NT2/D1 (cell line): ENCODE data around the gene TPK1.

Source experiments
- DNase-seq: peaks from one replicate; pipeline ENCODE4 v3.0.0-alpha.2; 2011; ENCODE audit warnings: low read depth, low spot score
- H3K27me3 ChIP-seq: 2 replicates; pipeline ENCODE4 v1.6.0; 2011; ENCODE audit warnings: mild to moderate bottlenecking; ENCODE audit not compliant: insufficient read length, insufficient read depth
- H3K36me3 ChIP-seq: 2 replicates; pipeline ENCODE4 v1.6.1; 2011; ENCODE audit warnings: mild to moderate bottlenecking, low read length, mixed read lengths; ENCODE audit not compliant: insufficient read depth, insufficient read length
- H3K4me1 ChIP-seq: 2 replicates; pipeline ENCODE4 v1.5.1; 2011; ENCODE audit not compliant: insufficient read depth, insufficient read length
- H3K4me3 ChIP-seq: 2 replicates; pipeline ENCODE4 v1.5.1; 2011; ENCODE audit warnings: low read depth; ENCODE audit not compliant: insufficient read length
- H3K9ac ChIP-seq: 2 replicates; pipeline ENCODE4 v1.6.0; 2011; ENCODE audit warnings: low read depth; ENCODE audit not compliant: insufficient read length
- H3K9me3 ChIP-seq: 2 replicates; pipeline ENCODE4 v1.5.1; 2011; ENCODE audit warnings: mild to moderate bottlenecking, low read length; ENCODE audit not compliant: insufficient read depth
- SUZ12 ChIP-seq: IDR thresholded peaks from 2 replicates; pipeline ENCODE4 v1.6.1; 2011; ENCODE audit not compliant: insufficient read length, insufficient read depth; ENCODE audit errors: extremely low read depth
- YY1 ChIP-seq: IDR thresholded peaks from 2 replicates; pipeline ENCODE4 v1.6.1; 2011; ENCODE audit not compliant: insufficient read length, insufficient read depth
- ZNF274 ChIP-seq: IDR thresholded peaks from 2 replicates; pipeline ENCODE4 v1.6.1; 2011; ENCODE audit warnings: mild to moderate bottlenecking, low read depth, low read length

TPK1 gene

DNA sequence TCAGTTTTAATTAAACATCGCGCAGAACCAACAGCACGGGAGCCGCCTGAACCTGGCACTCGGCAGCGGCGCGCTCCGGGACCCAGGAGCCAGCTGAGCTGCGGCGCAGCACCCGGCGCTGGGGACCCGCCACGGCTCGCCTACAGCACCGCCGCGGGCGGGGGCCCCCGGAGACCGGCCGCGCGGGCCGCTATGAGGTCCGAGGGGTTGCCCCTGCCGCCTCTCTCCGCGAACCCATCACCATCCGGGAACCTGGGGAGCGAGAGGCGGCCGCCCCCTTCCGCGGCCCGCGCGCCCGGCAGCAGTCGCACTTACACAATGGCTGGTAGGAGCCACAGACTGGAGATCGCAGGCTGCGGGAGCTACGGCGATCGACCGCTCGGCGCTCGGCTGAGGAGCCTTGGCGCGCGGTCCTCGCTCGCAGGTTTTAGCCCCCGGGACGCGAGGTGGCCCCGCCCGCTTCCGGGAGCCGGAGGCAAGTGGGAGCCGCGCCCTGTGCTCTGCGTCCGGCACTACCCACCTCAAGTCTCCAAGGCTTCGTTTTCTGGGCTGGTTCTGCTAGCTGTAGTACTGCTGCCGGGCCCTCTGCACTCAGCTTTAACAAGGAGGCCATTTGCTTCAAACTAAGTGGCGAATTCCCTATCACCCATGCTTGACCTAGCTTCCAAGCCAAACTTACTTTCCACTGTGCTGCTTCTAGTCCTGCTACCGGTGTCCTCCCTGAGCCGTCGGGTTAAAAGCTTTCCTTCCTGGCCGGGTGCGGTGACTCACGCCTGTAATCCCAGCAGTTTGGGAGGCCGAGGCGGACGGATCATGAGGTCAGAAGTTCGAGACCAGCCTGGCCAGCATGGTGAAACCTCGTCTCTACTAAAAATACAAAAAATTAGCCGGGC lies at the start of gene TPK1:
Gene TPK1 (minus strand): TSS at position 402 of the 893 bp plus-strand sequence. CDS start 451 bp downstream, outside the sequence.
- TF ChIP-seq SUZ12 (no peak), YY1 (no peak), ZNF274 (no peak)
- H3K9ac ChIP-seq, result peak within 1 kb of the TSS; percentile 82
- H3K9me3 ChIP-seq, result no peaks in the 10 kb centered on the region
- H3K4me3 ChIP-seq, result peak within 1 kb of the TSS; percentile 69
- no peaks in the 10 kb centered on the region for H3K36me3 ChIP-seq
- H3K4me1 ChIP-seq, result no peaks in the 10 kb centered on the region
- no peaks in the 10 kb centered on the region for H3K27me3 ChIP-seq
- DNase-seq, result peak; percentile 93

DNA sequence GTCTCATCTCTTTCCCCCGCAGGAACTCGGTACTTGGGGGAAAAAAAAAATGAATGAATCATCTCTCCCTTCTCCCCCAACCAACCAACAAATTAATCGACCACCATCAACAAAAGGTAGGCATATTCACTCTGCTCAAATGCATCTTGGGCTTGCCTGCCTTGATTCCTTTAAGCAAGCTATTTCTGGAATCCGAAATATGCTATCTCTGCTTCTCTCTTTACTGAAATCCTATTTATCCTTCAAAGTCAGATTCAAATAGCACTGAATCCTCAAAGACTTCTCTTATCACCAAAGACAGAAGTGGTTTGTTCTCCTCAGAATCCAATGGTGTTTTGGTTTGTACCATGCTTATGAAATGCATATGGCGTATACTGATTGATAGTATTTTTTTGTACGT lies 49.6 kb upstream of the TPK1 start:
- H3K9me3 ChIP-seq, result no peaks in the 10 kb centered on the region
- no peak overlapping the region for H3K4me3 ChIP-seq
- no peak for TF ChIP-seq YY1
- TF ChIP-seq SUZ12, result no peak
- TF ChIP-seq ZNF274, result no peak
- H3K4me1 ChIP-seq, result no peaks in the 10 kb centered on the region
- H3K27me3 ChIP-seq, result no peaks in the 10 kb centered on the region
- DNase-seq, result peak; percentile 2
- no peaks in the 10 kb centered on the region for H3K36me3 ChIP-seq
- no peak overlapping the region for H3K9ac ChIP-seq

DNA sequence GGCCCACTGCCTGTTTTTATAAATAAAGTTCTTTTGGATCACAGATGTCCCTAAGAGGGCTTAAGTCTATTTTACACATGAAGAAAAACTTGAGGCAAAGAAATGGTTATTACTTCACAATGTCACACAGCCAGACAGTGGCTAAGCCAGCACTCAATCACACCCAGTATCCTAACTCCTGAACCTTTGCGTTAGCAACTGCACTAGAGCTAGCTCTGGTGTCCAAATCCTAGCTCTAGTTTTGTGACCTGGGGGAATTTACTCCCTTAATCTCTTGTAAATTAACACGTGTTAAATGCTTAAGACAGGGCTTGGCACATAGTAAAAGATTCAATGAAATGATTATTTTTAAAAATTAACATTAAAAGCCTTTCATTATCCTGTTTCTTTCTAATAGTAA lies 49.0 kb upstream of the TPK1 start:
- H3K36me3 ChIP-seq, result no peaks in the 10 kb centered on the region
- H3K9me3 ChIP-seq, result no peaks in the 10 kb centered on the region
- H3K27me3 ChIP-seq, result no peaks in the 10 kb centered on the region
- no peaks in the 10 kb centered on the region for H3K4me1 ChIP-seq
- TF ChIP-seq ZNF274 (no peak), YY1 (no peak), SUZ12 (no peak)
- no peak overlapping the region for H3K9ac ChIP-seq
- peak; percentile 3 for DNase-seq
- H3K4me3 ChIP-seq, result no peak overlapping the region

DNA sequence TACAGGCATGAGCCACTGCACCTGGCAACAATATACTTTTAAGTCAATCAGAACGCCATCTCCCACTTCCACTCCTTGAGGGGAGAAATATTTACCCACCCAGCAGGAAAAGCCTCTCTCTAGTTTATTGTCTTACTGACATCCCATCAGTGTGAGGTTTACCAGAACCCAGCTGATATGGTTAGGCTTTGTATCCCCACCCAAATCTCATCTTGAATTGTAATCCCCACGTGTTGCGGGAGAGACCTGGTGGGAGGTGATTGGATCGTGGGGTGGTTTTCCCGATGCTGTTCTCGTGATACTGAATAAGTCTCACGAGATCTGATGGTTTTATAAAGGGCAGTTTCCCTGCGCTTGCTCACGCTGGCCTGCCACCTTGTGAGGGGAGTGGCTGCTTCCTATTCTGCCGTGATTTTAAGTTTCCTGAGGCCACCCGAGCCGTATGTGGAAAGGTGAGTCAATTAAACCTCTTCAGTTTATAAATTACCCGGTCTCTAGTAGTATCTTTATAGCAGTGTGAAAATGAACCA lies 37.5 kb upstream of the TPK1 start:
- H3K4me1 ChIP-seq, result no peaks in the 10 kb centered on the region
- TF ChIP-seq SUZ12 (no peak), ZNF274 (no peak), YY1 (no peak)
- H3K27me3 ChIP-seq, result no peaks in the 10 kb centered on the region
- H3K9me3 ChIP-seq, result no peaks in the 10 kb centered on the region
- no peak overlapping the region for H3K4me3 ChIP-seq
- H3K36me3 ChIP-seq, result no peaks in the 10 kb centered on the region
- DNase-seq, result no peak
- H3K9ac ChIP-seq, result no peak overlapping the region

DNA sequence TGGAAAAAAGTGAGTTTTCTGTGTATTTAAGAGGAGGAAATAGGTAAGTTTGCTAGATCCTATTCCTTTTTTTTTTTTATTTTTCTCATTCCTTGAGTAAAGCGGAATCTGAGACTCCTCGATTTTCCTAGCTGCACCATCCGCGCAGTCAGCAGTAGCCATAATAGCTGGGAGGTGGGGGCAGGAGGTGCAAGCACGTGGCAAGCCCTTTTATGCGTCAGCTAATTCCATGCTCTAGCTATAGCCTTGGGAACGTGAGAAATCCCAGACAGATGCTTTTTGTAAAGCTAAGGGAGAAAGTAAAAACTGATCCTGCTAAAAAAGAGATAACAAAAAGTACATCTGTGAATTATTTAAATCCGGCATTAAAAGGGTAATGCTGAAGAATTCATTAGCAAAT lies 33.2 kb upstream of the TPK1 start:
- H3K27me3 ChIP-seq, result no peaks in the 10 kb centered on the region
- H3K4me1 ChIP-seq, result no peaks in the 10 kb centered on the region
- H3K9me3 ChIP-seq, result no peaks in the 10 kb centered on the region
- no peak overlapping the region for H3K4me3 ChIP-seq
- H3K9ac ChIP-seq, result no peak overlapping the region
- no peaks in the 10 kb centered on the region for H3K36me3 ChIP-seq
- no peak for DNase-seq
- TF ChIP-seq SUZ12 (no peak), YY1 (no peak), ZNF274 (no peak)

DNA sequence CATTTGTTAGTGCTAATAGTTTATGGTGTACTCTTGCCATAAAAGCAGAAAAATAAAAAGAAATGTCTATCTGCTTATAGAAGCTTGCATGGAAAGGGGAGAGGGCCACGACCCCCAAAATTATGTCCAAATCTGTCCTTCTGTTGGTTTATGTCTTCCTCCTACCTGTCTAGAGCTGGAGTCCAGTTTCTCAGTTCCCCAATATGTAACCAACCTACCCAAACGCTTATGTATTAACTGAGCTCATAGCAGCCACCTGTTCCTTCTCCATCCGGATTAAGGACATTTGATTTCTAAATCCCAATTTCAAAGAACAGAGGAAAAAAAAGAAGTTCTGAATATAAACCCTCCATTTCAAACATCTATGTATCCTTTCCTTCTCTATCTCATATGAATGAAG lies 30.3 kb upstream of the TPK1 start:
- Histone ChIP-seq H3K4me3 (no peak overlapping the region), H3K9ac (no peak overlapping the region), H3K27me3 (no peaks in the 10 kb centered on the region)

DNA sequence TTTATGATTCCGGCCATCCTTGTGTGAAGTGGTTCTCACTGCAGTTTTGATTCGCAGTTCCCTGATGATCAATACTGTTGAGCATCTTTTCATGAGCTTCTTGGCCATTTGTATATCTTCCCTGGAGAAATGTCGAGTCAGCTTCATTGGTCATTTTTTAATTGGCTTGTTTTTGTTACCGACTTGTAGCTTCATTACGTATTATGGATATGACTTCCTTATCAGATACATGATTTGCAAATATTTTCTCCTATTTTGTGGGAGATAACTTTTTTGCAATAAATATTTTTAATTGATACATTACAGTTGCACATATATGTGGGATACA lies 27.4 kb upstream of the TPK1 start:
- Histone ChIP-seq H3K9me3 (no peaks in the 10 kb centered on the region), H3K36me3 (no peaks in the 10 kb centered on the region), H3K4me1 (no peaks in the 10 kb centered on the region), H3K4me3 (no peak overlapping the region), H3K27me3 (no peaks in the 10 kb centered on the region), H3K9ac (no peak overlapping the region)
- TF ChIP-seq ZNF274, result no peak
- DNase-seq, result no peak

More for the DNA sequence above, 30.3 kb upstream of the TPK1 start:
- TF ChIP-seq YY1 (no peak), SUZ12 (no peak), ZNF274 (no peak)
- DNase-seq, result no peak
- Histone ChIP-seq H3K9me3 (no peaks in the 10 kb centered on the region), H3K36me3 (no peaks in the 10 kb centered on the region), H3K4me1 (no peaks in the 10 kb centered on the region)
